MCF 10A (cell line): Measurements from ENCODE around the gene METTL13. TPM values are rescaled to one million over a fixed set of nuclear protein-coding genes. Genes with fewer than 3 reads are reported as not detected.

Source experiments
- BruUV-seq: library from RNA; stranded (reverse); fragments of 400-500 nt; replicated peaks from 2 replicates; lab custom pipeline; 2021; lab: Mats Ljungman, UMichigan
- CTCF ChIA-PET: fragments of 300-600 bp; sonication (Branson Sonifier 250); formaldehyde crosslinking; extraction: SDS; loops from one replicate; lab custom pipeline; 2021; ENCODE audit warnings: antibody characterized with exemption, inconsistent platforms; lab: Yijun Ruan, JAX
- POLR2A ChIA-PET: fragments of 300-600, 350-650 bp; sonication (Branson Sonifier 250); formaldehyde crosslinking; extraction: SDS; loops from one replicate; lab custom pipeline; 2020; ENCODE audit warnings: antibody characterized with exemption, inconsistent platforms; lab: Yijun Ruan, JAX
- DNase-seq: peaks from one replicate; pipeline ENCODE4 v3.0.0-alpha.2; 2018; ENCODE audit not compliant: unreplicated experiment
- H3K27ac Mint-ChIP-seq: one replicate; pipeline ENCODE4 v1.8.0; 2022; ENCODE audit warnings: mild to moderate bottlenecking, low read depth, mixed read lengths; ENCODE audit not compliant: unreplicated experiment
- H3K27me3 Mint-ChIP-seq: one replicate; pipeline ENCODE4 v1.8.0; 2022; ENCODE audit warnings: mixed read lengths; ENCODE audit not compliant: insufficient read depth, unreplicated experiment
- H3K36me3 Mint-ChIP-seq: one replicate; pipeline ENCODE4 v1.8.0; 2022; ENCODE audit warnings: mild to moderate bottlenecking, moderate library complexity, mixed read lengths; ENCODE audit not compliant: insufficient read depth, unreplicated experiment
- H3K4me1 Mint-ChIP-seq: one replicate; pipeline ENCODE4 v1.8.0; 2022; ENCODE audit warnings: mixed read lengths; ENCODE audit not compliant: insufficient read depth, unreplicated experiment
- H3K4me3 Mint-ChIP-seq: one replicate; pipeline ENCODE4 v1.8.0; 2022; ENCODE audit warnings: mild to moderate bottlenecking, moderate library complexity, mixed read lengths; ENCODE audit not compliant: unreplicated experiment
- H3K9me3 Mint-ChIP-seq: one replicate; pipeline ENCODE4 v1.8.0; 2022; ENCODE audit warnings: mixed read lengths; ENCODE audit not compliant: unreplicated experiment
- intact Hi-C: fragments of 100-400 bp; cut with micrococcal nuclease; formaldehyde crosslinking; loops from 2 replicates; pipeline ENCODE4 v1.14.1; 2022
- total RNA-seq: library from RNA; stranded (reverse); gene quantifications from 2 replicates; pipeline ENCODE4 v1.2.3, GENCODE V29; 2022
- TF ChIP-seq, protein P1 (sequence below): fragments of 200-600 bp; IDR thresholded peaks from one replicate; pipeline ENCODE4 v1.8.0; 2022; ENCODE audit warnings: antibody characterized with exemption, mild to moderate bottlenecking; ENCODE audit not compliant: unreplicated experiment

Gene METTL13
- total RNA-seq, 1 experiment from 2014 or later, result 30.7 TPM

DNA sequence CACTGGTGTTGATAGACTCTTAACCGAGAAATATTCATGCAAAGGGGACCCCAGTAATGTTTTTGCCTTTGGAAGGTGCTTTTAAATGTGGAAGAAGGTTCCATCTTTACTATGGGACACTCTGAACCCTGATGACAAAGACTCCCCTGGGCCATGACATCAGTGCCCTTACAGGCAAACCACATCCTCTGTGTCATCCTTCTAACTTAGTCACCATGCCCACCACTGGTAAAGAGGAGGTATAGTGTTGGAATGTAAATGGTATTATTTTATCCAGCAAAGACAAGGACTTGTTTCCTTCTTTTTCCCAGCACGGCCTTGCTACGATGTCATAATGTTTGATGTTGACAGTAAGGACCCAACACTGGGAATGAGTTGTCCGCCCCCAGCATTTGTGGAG is 12.6 kb downstream of the METTL13 start:
- no peaks in the 10 kb centered on the region for H3K9me3 Mint-ChIP-seq
- peak; percentile 78 for DNase-seq
- POLR2A ChIA-PET, result interaction anchor here (0.8 to 1.7 kb wide), 3 partner anchors 12 to 194 kb away, joined by 3 to 4 read pairs (median 4); partner anchors contain the start of gene METTL13
- peaks cover 87% of the 10 kb centered on the region for H3K36me3 Mint-ChIP-seq
- TF ChIP-seq, protein P1, sequence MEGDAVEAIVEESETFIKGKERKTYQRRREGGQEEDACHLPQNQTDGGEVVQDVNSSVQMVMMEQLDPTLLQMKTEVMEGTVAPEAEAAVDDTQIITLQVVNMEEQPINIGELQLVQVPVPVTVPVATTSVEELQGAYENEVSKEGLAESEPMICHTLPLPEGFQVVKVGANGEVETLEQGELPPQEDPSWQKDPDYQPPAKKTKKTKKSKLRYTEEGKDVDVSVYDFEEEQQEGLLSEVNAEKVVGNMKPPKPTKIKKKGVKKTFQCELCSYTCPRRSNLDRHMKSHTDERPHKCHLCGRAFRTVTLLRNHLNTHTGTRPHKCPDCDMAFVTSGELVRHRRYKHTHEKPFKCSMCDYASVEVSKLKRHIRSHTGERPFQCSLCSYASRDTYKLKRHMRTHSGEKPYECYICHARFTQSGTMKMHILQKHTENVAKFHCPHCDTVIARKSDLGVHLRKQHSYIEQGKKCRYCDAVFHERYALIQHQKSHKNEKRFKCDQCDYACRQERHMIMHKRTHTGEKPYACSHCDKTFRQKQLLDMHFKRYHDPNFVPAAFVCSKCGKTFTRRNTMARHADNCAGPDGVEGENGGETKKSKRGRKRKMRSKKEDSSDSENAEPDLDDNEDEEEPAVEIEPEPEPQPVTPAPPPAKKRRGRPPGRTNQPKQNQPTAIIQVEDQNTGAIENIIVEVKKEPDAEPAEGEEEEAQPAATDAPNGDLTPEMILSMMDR, result no peak
- CTCF ChIA-PET, result interaction anchor here (0.5 to 30.8 kb wide), 5 partner anchors 8 to 1075 kb away, joined by 3 to 1502 read pairs (median 5); no protein-coding TSS in a partner anchor
- peaks cover 23% of the 10 kb centered on the region for H3K4me1 Mint-ChIP-seq
- peak overlapping the region; percentile 55 for H3K27ac Mint-ChIP-seq
- no peak overlapping the region for H3K4me3 Mint-ChIP-seq
- intact Hi-C loops, result no loop called here
- no peaks in the 10 kb centered on the region for H3K27me3 Mint-ChIP-seq
- no TSS peak for BruUV-seq

DNA sequence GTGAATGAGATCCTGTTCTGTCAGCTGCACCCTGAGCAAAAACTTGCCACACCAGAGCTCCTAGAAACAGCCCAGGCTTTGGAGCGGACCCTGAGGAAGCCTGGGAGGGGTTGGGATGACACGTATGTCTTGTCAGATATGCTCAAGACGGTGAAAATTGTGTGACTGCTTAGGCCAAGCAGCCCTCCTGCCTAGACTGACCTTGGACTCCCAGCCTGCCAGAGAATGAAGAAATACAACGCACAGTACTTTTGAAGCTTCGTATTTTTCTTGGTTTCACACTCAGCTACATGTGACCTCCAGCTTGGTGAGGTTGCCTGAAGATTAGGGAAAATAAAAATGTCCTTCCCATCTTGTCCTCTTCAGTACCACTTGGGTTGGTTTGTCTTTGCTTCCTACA is 15.1 kb downstream of the METTL13 start:
- Mint-ChIP-seq H3K27ac (no peak overlapping the region), H3K36me3 (peaks cover 62% of the 10 kb centered on the region), H3K4me1 (peaks cover 13% of the 10 kb centered on the region), H3K9me3 (no peaks in the 10 kb centered on the region), H3K27me3 (no peaks in the 10 kb centered on the region), H3K4me3 (no peak overlapping the region)
- CTCF ChIA-PET, result interaction anchor here (0.6 to 30.8 kb wide), 4 partner anchors 9 to 224 kb away, joined by 3 to 1502 read pairs (median 5); no protein-coding TSS in a partner anchor
- POLR2A ChIA-PET, result no interaction called here
- no peak for DNase-seq
- no TSS peak for BruUV-seq
- intact Hi-C loops, result no loop called here
- TF ChIP-seq, protein P1, result no peak

DNA sequence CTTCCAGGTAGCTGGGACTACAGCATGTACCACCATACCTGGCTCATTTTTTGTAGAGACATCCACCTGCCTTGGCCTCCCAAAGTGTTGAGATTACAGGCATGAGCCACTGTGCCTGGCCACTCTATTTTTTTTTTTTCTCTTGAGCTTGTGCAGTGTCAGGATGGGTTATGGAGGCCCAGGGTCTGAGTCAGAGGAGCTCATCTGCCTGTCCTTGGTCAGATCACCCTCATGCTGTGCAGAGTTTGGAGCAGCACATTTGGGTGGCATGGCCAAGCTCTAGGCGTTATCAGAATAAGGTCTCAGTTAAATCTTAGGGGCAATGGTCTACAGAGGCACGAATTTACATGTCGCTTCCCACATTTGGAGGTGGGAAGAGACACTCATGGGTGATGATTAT is 16.9 kb downstream of the METTL13 start:
- intact Hi-C loops, result no loop called here
- Mint-ChIP-seq H3K27me3 (no peaks in the 10 kb centered on the region), H3K4me1 (peaks cover 13% of the 10 kb centered on the region), H3K27ac (peak overlapping the region; percentile 8), H3K36me3 (peaks cover 50% of the 10 kb centered on the region), H3K4me3 (no peak overlapping the region), H3K9me3 (no peaks in the 10 kb centered on the region)
- CTCF ChIA-PET, result interaction anchor here (0.6 to 30.8 kb wide), 14 partner anchors 12 to 645 kb away, joined by 3 to 1502 read pairs (median 18); partner anchors contain the start of genes METTL13 and PIGC
- POLR2A ChIA-PET, result interaction anchor here (1.4 to 5.6 kb wide), 3 partner anchors 31 to 187 kb away, joined by 4 to 54 read pairs (median 21); partner anchors contain the start of gene VAMP4
- BruUV-seq, result no TSS peak
- TF ChIP-seq, protein P1, result no peak
- DNase-seq, result no peak

DNA sequence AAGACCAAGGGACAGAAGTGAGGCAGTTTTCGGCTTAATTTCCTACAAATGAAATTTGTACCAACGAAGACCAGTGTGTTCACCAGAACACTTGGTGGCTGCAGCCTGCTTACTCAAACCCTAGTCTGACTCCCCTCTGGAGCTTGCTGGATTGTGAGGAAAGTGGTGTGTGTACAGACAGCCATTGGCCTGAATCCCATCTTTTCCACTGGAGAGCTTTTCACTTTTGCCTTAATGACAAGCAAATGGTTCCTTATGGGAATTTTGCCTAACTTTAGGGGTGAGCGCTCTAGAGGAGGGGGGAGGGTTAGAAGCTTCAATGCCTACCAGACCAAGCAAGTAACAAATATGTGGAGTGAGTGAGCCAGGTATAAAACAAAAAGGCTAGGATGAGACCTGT is 17.3 kb downstream of the METTL13 start:
- H3K4me3 Mint-ChIP-seq, result no peak overlapping the region
- H3K36me3 Mint-ChIP-seq, result peaks cover 46% of the 10 kb centered on the region
- H3K27me3 Mint-ChIP-seq, result no peaks in the 10 kb centered on the region
- peaks cover 8% of the 10 kb centered on the region for H3K4me1 Mint-ChIP-seq
- peak overlapping the region; percentile 8 for H3K27ac Mint-ChIP-seq
- no peaks in the 10 kb centered on the region for H3K9me3 Mint-ChIP-seq
- TF ChIP-seq, protein P1, result no peak
- no TSS peak for BruUV-seq
- CTCF ChIA-PET, result interaction anchor here (0.6 to 30.8 kb wide), 16 partner anchors 12 to 645 kb away, joined by 3 to 1502 read pairs (median 18); partner anchors contain the start of genes METTL13 and PIGC
- intact Hi-C loops, result no loop called here
- DNase-seq, result no peak
- POLR2A ChIA-PET, result interaction anchor here (0.9 to 5.6 kb wide), 4 partner anchors 32 to 186 kb away, joined by 3 to 54 read pairs (median 12); partner anchors contain the start of genes DNM3 and VAMP4
